ENCODE measurements around the gene MBOAT7. TPM values are rescaled to one million over a fixed set of nuclear protein-coding genes. Genes with fewer than 3 reads are reported as not detected.

The MBOAT7 gene
- total and polyA plus RNA-seq, 2 of the 8 experiments (the other 6 are each of a cell fraction or from before 2014, with no cell fraction given): 85.5 to 90.9 TPM

GRCh38 chr19:54133312-54133956, 55.9 kb downstream of the MBOAT7 start (continued):
- TF ChIP-seq NANOG (IDR thresholded peaks at IDR 0.05; ENCODE audit: insufficient read depth, low read depth, low read length, poor library complexity, severe bottlenecking) (no peak), JUN (IDR thresholded peaks at IDR 0.05; ENCODE audit: low read depth, low read length) (no peak)
